ENCODE measurements around the gene STK32B. TPM values are rescaled to one million over a fixed set of nuclear protein-coding genes. Genes with fewer than 3 reads are reported as not detected.

The STK32B gene
- total RNA-seq, 1 experiment from 2014 or later: 15.1 TPM

DNA sequence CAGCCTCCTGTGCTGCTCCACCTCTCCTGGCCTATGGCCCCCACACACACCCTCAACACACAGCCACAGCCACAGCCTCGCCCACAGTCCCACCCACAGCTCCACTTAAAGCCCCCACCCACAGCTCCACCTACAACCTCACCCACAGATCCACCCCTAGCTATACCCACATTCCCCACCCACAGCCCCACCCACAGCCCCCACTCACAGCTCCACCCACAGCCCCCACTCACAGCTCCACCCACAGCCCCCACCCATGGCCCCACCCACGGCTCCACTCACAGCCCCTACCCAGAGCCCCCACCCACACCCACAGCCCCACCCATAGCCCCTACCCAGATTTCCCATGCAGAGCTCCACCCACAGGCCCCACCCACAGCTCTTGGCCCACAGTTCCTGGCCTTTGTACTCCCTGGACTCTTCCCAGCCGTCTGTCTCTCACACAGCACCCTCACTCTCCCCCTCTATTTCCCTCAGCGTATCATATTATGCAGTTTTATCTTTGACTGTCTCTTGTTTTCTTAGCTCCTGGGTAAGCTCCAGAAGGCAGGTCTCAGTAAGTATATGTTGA is 334.5 kb downstream of the STK32B start:
- H3K36me3 ChIP-seq (ENCODE audit: insufficient read depth, low read length, poor library complexity, severe bottlenecking): no peaks in the 10 kb centered on the region
- TF ChIP-seq EZH2 (IDR thresholded peaks at IDR 0.05; ENCODE audit: borderline replicate concordance, low read depth, low read length, poor library complexity, severe bottlenecking): no peak
- TF ChIP-seq, protein P1, sequence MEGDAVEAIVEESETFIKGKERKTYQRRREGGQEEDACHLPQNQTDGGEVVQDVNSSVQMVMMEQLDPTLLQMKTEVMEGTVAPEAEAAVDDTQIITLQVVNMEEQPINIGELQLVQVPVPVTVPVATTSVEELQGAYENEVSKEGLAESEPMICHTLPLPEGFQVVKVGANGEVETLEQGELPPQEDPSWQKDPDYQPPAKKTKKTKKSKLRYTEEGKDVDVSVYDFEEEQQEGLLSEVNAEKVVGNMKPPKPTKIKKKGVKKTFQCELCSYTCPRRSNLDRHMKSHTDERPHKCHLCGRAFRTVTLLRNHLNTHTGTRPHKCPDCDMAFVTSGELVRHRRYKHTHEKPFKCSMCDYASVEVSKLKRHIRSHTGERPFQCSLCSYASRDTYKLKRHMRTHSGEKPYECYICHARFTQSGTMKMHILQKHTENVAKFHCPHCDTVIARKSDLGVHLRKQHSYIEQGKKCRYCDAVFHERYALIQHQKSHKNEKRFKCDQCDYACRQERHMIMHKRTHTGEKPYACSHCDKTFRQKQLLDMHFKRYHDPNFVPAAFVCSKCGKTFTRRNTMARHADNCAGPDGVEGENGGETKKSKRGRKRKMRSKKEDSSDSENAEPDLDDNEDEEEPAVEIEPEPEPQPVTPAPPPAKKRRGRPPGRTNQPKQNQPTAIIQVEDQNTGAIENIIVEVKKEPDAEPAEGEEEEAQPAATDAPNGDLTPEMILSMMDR (conservative IDR thresholded peaks at IDR 0.05; ENCODE audit: low read depth, low read length): no peak
- intact Hi-C loops (cut with micrococcal nuclease; ENCODE audit: unreplicated experiment): no loop called here
- no peaks in the 10 kb centered on the region for H3K9me3 ChIP-seq (ENCODE audit: low read depth, low read length, poor library complexity, severe bottlenecking)
- CTCF ChIA-PET: interaction anchor here (1.1 kb wide), 1 partner anchor 335 kb away, joined by 3 read pairs; no protein-coding TSS in a partner anchor
- no peak for DNase-seq (ENCODE audit: low spot score)
- no peaks in the 10 kb centered on the region for H3K27me3 ChIP-seq (replicated peaks; ENCODE audit: insufficient read depth, low read depth, low read length, poor library complexity)
- BruUV-seq (replicated peaks): no TSS peak
- H3K4me3 ChIP-seq (ENCODE audit: low read depth, low read length, poor library complexity, severe bottlenecking): no peak overlapping the region
- POLR2A ChIA-PET (ENCODE audit: low non-redundant PET): no interaction called here
- no peaks in the 10 kb centered on the region for H3K4me1 ChIP-seq (ENCODE audit: insufficient read depth, low read length, poor library complexity, severe bottlenecking)
- no peak overlapping the region for H3K27ac ChIP-seq (ENCODE audit: low read depth, low read length, poor library complexity, severe bottlenecking)

GRCh38 chr4:5386921-5387320 is 335.6 kb downstream of the STK32B start:
- Histone ChIP-seq H3K27ac (ENCODE audit: low read depth, low read length, poor library complexity, severe bottlenecking) (no peak overlapping the region), H3K4me1 (ENCODE audit: insufficient read depth, low read length, poor library complexity, severe bottlenecking) (no peaks in the 10 kb centered on the region), H3K9me3 (ENCODE audit: low read depth, low read length, poor library complexity, severe bottlenecking) (no peaks in the 10 kb centered on the region), H3K36me3 (ENCODE audit: insufficient read depth, low read length, poor library complexity, severe bottlenecking) (no peaks in the 10 kb centered on the region), H3K4me3 (ENCODE audit: low read depth, low read length, poor library complexity, severe bottlenecking) (no peak overlapping the region), H3K27me3 (replicated peaks; ENCODE audit: insufficient read depth, low read depth, low read length, poor library complexity) (no peaks in the 10 kb centered on the region)
- ChIA-PET CTCF (no interaction called here), POLR2A (ENCODE audit: low non-redundant PET) (no interaction called here)
- intact Hi-C loops (cut with micrococcal nuclease; ENCODE audit: unreplicated experiment): no loop called here
- TF ChIP-seq, protein P1 (conservative IDR thresholded peaks at IDR 0.05; ENCODE audit: low read depth, low read length): no peak
- TF ChIP-seq EZH2 (IDR thresholded peaks at IDR 0.05; ENCODE audit: borderline replicate concordance, low read depth, low read length, poor library complexity, severe bottlenecking): no peak
- no peak for DNase-seq (ENCODE audit: low spot score)
- BruUV-seq (replicated peaks): no TSS peak

GRCh38 chr4:5387457-5387856 is 336.2 kb downstream of the STK32B start:
- no peaks in the 10 kb centered on the region for H3K27me3 ChIP-seq (replicated peaks; ENCODE audit: insufficient read depth, low read depth, low read length, poor library complexity)
- no peak for DNase-seq (ENCODE audit: low spot score)
- H3K27ac ChIP-seq (ENCODE audit: low read depth, low read length, poor library complexity, severe bottlenecking): no peak overlapping the region
- ChIA-PET CTCF (no interaction called here), POLR2A (ENCODE audit: low non-redundant PET) (no interaction called here)
- TF ChIP-seq, protein P1 (conservative IDR thresholded peaks at IDR 0.05; ENCODE audit: low read depth, low read length): peak; percentile 23; the same call in 1 of the 2 replicates
- no peak for TF ChIP-seq EZH2 (IDR thresholded peaks at IDR 0.05; ENCODE audit: borderline replicate concordance, low read depth, low read length, poor library complexity, severe bottlenecking)
- no peak overlapping the region for H3K4me3 ChIP-seq (ENCODE audit: low read depth, low read length, poor library complexity, severe bottlenecking)
- no TSS peak for BruUV-seq (replicated peaks)
- H3K4me1 ChIP-seq (ENCODE audit: insufficient read depth, low read length, poor library complexity, severe bottlenecking): no peaks in the 10 kb centered on the region
- no peaks in the 10 kb centered on the region for H3K9me3 ChIP-seq (ENCODE audit: low read depth, low read length, poor library complexity, severe bottlenecking)
- intact Hi-C loops (cut with micrococcal nuclease; ENCODE audit: unreplicated experiment): no loop called here
- H3K36me3 ChIP-seq (ENCODE audit: insufficient read depth, low read length, poor library complexity, severe bottlenecking): no peaks in the 10 kb centered on the region

Measured in A673 (cell line).